GM18951 (cell line): ENCODE results near the gene FLVCR2.
A peak's percentile ranks its signal among the peaks of the same experiment; 100 is the strongest.

Experiments used
- POLR2A ChIP-seq: IDR thresholded peaks from 4 replicates; pipeline ENCODE4 v1.6.1; 2011; ENCODE audit warnings: mild to moderate bottlenecking; ENCODE audit not compliant: insufficient read length, insufficient read depth; ENCODE audit errors: extremely low read depth
- in situ Hi-C: fragments of 300-500 bp; cut with MboI; formaldehyde crosslinking; loops from one replicate; pipeline ENCODE4 v1.12.0; 2022; ENCODE audit warnings: low sequenced_read_pairs, mixed read lengths, inconsistent platforms; ENCODE audit not compliant: unreplicated experiment

The FLVCR2 gene

DNA sequence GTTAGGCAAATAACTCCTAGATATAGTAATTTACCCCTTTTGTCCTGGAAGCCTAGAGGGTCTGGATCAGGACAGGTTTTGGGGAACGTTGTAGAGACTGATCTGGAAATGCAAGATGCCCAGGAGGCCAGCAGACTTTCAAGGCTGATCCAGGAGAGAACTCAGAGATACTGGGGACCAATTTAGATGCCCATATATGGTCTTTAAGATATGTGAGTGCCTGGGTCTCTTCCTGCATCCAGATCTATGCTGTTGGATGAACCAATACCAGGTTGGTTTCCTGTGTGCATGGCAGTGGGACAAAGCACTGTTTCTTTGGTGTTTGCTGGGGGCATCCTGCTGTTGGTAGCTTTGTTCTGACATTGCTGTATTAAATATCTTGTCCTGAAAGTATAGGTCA lies 76.8 kb downstream of the FLVCR2 start:
- in situ Hi-C loops: loop anchor here (25.0 kb wide), 1 partner anchor 518 kb away; the partner anchor contains the start of gene NEK9
- TF ChIP-seq POLR2A: no peak

DNA sequence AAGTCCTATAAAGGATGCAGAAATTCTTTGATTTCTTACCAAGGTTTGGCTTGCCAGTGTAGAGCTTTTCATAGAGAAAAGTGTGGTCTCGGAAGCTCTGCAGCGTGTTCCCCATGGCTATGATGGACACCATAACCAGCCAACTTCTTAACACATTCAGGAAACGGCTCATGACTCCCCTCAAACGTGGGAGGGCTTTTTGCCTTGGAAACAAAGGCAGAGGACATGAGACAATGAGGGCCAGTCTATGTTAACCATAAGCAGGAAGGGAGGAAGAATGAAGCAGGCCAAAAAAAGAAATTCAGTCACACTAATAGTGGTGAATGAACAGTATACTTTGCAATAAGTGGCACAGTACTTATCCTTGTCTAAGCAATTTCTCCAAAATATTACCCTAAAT lies 78.9 kb downstream of the FLVCR2 start:
- in situ Hi-C loops: loop anchor here (25.0 kb wide), 1 partner anchor 520 kb away; the partner anchor contains the start of gene NEK9
- TF ChIP-seq POLR2A: no peak

DNA sequence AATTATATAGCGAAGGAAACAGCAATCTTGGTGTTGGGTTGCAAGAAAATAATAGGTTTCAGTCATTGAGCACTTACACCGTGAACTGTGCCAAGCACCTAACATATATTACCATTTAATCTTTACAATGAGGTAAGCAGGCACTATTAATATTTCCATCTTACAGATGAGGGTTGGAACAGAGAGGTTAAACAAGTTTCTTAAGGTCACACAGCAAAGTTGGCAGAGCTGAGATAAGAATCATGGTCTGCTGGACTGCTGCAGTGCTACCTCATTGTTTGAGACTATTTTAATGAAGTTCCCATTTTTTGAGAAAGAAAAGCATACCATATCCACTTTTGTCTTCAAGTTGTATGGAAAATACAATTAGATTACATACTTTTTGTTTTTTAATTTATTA lies 80.5 kb downstream of the FLVCR2 start:
- in situ Hi-C loops: loop anchor here (25.0 kb wide), 1 partner anchor 522 kb away; the partner anchor contains the start of gene NEK9

DNA sequence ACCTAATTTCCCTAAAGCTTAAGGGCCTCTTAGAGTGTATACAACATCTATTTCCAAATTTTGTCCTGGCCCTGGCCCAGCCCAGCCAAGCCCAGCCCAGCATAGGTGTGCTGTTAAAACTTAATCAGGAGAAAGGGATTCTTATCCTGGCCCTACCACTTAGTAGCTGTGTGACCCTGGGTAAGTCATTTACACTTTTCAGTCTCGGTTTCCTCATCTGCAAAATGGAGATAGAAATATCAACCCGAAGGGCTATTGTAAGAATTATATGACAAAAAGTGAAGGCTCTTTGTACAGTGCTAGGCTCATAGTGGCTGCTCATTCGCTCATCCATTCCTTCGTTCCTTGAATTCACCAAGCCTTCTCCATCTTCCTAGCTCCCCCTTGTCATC lies 81.8 kb downstream of the FLVCR2 start:
- in situ Hi-C loops: loop anchor here (25.0 kb wide), 1 partner anchor 523 kb away; the partner anchor contains the start of gene NEK9
- TF ChIP-seq POLR2A: no peak

More for the DNA sequence above, 80.5 kb downstream of the FLVCR2 start:
- no peak for TF ChIP-seq POLR2A

DNA sequence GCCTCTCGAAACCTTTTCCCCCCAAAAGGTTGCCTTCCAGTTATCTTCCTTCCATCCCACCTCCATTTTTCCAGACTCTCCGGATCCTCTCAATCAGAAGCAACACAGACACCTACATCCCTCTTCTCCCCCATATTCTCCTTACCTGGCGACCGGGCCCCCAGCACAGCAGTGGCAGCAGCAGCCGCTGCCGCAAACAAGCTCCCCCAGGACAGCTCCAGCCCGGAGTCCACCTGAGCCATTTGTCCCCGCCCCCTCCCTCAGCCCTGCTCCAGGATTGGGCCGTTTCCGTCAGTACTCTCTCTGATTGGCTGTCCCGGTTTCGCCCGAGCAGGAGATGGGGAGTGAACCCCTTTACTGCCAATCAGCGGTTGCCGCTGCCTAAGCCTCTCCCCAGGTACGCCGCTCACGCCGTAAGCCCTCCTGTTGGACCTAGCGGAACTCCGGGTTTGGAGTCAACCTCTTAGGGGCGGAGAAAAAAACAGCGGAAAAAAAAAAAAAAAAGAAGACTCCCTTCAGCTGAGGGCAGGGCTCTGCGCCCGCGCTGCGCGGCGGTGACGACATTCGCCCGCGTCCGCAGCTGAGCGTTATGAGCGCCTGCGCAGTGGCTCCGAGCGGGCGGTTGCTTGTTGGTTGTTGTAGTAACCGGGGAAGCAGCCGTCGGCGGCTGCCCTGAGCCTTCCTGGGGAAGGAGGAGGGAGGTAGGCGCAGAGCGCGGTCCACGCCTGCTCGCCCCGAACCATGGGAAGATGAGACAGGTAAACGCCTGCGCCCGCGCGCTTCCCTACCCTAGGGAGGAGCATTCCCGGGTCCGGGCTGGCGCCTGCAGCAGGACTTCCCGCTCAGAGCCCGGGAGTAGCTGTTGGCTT lies 82.4 kb downstream of the FLVCR2 start, which contains the start of the genes ERG28 and TTLL5:
Gene ERG28, minus strand, starts transcription at position 247 of the 869 bp plus-strand sequence. CDS start 3,374 bp downstream, outside the sequence.
Gene TTLL5, plus strand, starts transcription at position 617 of the 869 bp plus-strand sequence. CDS start 1,904 bp downstream, outside the sequence.
- in situ Hi-C loops: loop anchor here (25.0 kb wide), 1 partner anchor 524 kb away; the partner anchor contains the start of gene NEK9
- peak; percentile 90 for TF ChIP-seq POLR2A

DNA sequence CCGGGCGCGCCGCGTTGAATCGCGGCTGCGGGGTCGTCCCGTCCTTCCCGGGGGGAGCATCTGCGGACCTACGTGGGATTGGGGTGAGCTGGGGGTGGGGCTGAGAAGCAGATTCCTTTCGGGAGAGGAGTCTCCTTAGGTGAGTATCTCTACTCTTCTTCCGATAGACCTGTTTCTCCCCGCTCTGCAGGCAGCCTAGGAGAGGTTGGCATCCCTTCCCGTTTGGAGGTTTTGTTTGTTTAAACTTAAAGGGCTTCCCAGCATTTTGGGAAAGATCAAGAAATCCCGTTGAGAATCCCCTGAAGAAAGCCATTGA lies 83.0 kb downstream of the FLVCR2 start:
- no peak for TF ChIP-seq POLR2A
- in situ Hi-C loops: loop anchor here (25.0 kb wide), 1 partner anchor 524 kb away; the partner anchor contains the start of gene NEK9

DNA sequence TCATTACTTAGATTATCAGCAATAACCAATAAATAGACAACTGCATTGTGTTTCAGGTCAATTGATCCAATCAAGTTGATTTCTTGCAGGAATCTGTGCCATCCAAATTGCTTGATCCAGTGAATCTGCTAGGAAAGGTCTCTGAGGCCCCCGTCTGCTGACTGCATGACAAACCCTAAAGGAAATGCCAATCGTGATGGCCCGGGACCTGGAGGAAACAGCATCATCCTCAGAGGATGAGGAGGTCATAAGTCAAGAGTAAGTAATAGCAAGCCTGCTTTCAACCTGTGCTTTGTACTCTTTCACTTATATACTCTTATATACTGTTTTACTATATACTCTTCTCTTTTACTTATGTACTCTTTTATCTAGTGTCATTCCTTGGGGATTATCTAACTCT lies 84.5 kb downstream of the FLVCR2 start:
- in situ Hi-C loops: loop anchor here (25.0 kb wide), 1 partner anchor 526 kb away; the partner anchor contains the start of gene NEK9
- TF ChIP-seq POLR2A: no peak

DNA sequence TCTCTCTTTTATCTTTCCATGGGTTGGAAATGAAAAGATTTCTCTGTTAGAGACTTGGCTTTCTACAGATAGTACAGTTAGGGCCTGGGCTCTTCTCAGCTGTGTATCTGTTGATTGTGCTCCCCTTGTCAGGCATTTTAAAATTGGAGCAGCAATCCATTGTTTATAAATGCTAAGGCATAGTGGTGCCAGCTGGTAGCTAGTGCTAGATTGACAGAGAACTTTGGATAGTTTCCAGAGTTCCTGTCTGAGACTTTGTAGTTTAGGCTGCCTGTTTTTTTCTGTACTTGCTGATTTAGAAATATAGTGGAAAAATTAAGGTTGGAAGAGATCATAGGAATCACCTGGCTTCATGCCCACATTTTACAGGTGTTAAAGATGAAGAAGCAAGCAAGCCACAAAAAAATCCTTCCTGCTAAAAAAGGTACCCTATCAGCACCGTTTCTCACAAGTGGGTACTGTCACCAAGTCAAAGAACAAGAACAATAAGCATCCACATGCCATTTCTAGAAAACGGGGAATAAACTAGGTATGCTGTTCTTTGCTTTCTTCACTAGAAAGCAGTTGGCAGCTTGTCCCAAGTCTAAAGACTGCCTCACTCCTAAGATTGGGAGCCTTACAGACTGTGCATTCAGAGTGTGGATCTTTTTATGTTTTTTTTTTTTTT lies 88.8 kb downstream of the FLVCR2 start:
- no peak for TF ChIP-seq POLR2A
- in situ Hi-C loops: loop anchor here (25.0 kb wide), 1 partner anchor 530 kb away; the partner anchor contains the start of gene NEK9

DNA sequence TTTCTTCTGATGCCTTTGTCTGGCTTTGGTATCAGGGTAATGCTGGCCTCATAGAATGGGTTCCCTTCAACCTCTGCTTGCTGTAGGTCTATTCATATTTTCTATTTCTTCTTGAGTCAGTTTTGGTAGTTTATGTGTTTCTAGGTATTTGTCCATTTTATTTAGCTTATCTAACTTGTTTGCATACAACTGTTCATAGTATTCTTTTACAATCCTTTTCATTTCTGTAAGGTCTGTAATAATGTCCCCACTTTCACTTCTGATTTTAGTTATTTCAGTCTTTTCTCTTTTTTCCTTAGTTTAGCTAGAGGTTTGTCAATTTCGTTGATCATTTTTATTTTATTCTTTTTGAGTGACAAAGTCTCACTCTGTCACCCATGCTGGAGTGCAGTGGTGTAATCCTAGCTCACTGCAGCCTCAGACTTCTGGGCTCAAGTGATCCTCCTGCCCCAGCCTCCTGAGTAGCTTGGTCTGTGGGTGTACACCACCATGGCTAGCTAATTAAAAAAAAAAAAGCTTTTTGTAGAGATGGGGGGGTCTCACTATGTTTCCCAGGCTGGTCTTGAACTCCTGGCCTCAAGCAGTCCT lies 94.3 kb downstream of the FLVCR2 start:
- in situ Hi-C loops: loop anchor here (25.0 kb wide), 1 partner anchor 535 kb away; the partner anchor contains the start of gene NEK9
- no peak for TF ChIP-seq POLR2A

DNA sequence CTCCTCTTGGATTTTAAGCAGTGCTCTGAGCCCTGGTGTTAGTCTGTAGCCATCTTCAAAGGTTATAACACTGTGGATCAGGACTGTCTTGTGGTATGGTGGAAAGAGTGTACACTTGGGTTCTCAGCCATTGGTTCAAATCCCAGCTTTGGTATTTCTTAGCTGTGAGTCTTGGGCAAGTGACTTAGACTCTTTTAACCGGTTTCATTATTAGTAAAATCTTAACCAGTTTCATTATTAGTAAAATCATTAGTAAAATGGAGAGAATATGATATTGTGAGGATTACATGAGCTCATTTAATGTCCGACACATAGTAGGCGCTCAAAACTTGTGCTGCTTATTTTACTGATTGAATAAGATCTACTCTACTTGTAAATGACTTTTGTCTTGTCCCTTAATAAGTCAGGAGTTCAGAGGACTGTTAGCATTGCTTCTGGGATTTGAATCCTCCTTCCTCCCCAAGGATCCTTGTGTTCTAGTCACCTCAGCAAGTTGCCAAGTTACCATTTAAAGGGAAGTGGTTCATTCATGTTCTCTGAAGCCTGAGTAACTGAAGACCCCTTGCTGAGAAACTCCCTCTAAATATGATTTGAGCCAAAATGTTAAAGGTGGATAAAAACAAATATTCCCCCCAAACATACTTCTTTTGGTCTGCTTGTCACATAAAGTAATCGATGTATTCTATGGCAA lies 95.1 kb downstream of the FLVCR2 start:
- no peak for TF ChIP-seq POLR2A
- in situ Hi-C loops: loop anchor here (25.0 kb wide), 1 partner anchor 536 kb away; the partner anchor contains the start of gene NEK9

DNA sequence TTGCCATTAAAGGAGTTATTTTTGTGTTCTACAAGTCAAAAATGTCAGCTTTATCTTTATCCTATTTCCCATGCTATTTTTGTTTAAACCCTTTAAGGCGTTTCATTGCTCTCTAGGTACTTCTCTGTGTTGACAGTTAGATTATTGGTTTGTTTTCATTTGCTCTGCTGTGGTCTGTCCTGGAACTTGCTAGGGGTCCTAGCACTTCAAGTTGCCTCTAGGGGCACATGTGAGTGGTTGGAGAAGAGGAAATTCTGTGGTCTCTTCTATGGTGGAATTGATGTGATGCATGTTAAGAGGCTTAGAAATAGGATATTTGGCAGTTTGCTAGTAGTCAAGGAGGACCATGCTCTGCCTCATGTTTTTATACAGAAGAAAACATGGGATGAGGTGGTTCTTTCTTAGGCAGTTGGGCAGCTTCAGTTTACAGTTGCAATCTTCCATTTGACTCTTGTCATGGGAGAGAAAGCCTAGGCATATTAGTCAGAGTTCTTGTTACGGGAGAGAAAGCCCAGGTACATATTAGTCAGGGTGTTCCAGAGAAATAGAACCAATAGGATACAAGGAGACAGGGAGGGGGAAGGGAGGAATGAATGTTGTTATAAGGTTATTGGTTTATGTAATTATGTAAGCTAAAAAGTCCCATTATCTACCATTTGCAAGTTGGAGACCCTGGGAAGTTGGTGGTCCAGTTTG lies 97.0 kb downstream of the FLVCR2 start:
- in situ Hi-C loops: no loop called here
- no peak for TF ChIP-seq POLR2A

DNA sequence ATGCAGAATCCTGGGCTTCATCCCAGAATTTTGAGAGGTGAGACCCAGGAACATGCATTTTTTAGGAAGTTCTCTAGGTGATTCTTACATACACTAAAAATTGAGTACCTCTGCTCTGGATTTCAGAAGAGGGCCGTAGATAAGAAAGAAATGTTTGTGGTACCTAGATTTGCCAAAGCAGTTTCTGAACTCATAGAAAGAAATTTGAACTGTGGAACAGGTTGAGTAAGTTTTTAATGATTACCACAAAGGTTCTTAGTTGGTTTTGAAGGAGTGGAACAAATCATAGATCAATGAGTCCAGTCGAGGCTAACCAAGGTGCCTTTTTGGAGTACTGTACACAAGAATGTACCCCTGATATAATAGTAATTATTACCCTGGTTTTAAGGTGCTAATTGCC lies 107.5 kb downstream of the FLVCR2 start:
- in situ Hi-C loops: no loop called here
- TF ChIP-seq POLR2A: no peak
